Esophagus (tissue), 2 donors: ENCODE data around the gene CCL7. TPM values are rescaled to one million over a fixed set of nuclear protein-coding genes. Genes with fewer than 3 reads are reported as not detected.

Experiments used
- H3K27ac ChIP-seq, 2 donors: one replicate each; pipeline ENCODE4 v1.5.1; 2013; ENCODE audit warnings: low read depth in 2 of 2, mild to moderate bottlenecking in 2 of 2, inconsistent platforms in 1 of 2, low read length in 1 of 2, moderate library complexity in 1 of 2
- H3K27me3 ChIP-seq, 2 donors: one replicate each; pipeline ENCODE4 v1.6.1; 2013; ENCODE audit warnings: low read length in 2 of 2, control low read depth in 1 of 2, mild to moderate bottlenecking in 1 of 2; ENCODE audit not compliant: insufficient read depth in 2 of 2, control insufficient read depth in 1 of 2
- H3K36me3 ChIP-seq, 2 donors: one replicate each; pipeline ENCODE4 v1.6.1; 2013; ENCODE audit warnings: low read length in 1 of 2; ENCODE audit not compliant: control insufficient read depth in 2 of 2, insufficient read depth in 2 of 2
- H3K4me1 ChIP-seq, 2 donors: one replicate each; pipeline ENCODE4 v1.6.1; 2013; ENCODE audit warnings: low read length in 1 of 2; ENCODE audit not compliant: control insufficient read depth in 2 of 2, insufficient read depth in 2 of 2
- H3K4me3 ChIP-seq, 2 donors: one replicate each; pipeline ENCODE4 v1.5.1; 2013; ENCODE audit warnings: low read length in 2 of 2, mild to moderate bottlenecking in 2 of 2, low read depth in 1 of 2, moderate library complexity in 1 of 2
- H3K9me3 ChIP-seq, 2 donors: one replicate each; pipeline ENCODE4 v1.6.1; 2013; ENCODE audit warnings: mild to moderate bottlenecking in 2 of 2, low read depth in 1 of 2, low read length in 1 of 2, moderate library complexity in 1 of 2; ENCODE audit not compliant: control insufficient read depth in 2 of 2, insufficient read depth in 1 of 2
- WGBS, 2 donors: extraction: QIAGEN DNeasy Blood & Tissue Kit; methylation state at CpG; one replicate each; pipeline ENCODE4 v1.1.7; 2013; 5-methylcytosine and 5-hydroxymethylcytosine counted together
- polyA plus RNA-seq, 2 donors: library from polyadenylated mRNA; stranded (reverse); fragments of 200-250 nt; gene quantifications; one replicate each; pipeline ENCODE4 v1.2.3, GENCODE V29; 2013
- donor health status: healthy with polysubstance abuse.
- donor health status: Bipolar disorder and iron deficiency.

The CCL7 gene
- polyA plus RNA-seq, 2 donors = not detected

GRCh38 chr17:34261568-34262337, 8.3 kb upstream of the CCL7 start:
- 84 to 88% methylated on average over 5 of the region's 5 CpGs for WGBS, 2 donors
- Histone ChIP-seq H3K27ac (no peak overlapping the region), H3K9me3 (no peaks in the 10 kb centered on the region), H3K4me1 (peaks cover 0 to 3% of the 10 kb centered on the region in 2 donors), H3K36me3 (peaks cover 0 to 3% of the 10 kb centered on the region in 2 donors), H3K4me3 (no peak overlapping the region), H3K27me3 (no peaks in the 10 kb centered on the region)

DNA sequence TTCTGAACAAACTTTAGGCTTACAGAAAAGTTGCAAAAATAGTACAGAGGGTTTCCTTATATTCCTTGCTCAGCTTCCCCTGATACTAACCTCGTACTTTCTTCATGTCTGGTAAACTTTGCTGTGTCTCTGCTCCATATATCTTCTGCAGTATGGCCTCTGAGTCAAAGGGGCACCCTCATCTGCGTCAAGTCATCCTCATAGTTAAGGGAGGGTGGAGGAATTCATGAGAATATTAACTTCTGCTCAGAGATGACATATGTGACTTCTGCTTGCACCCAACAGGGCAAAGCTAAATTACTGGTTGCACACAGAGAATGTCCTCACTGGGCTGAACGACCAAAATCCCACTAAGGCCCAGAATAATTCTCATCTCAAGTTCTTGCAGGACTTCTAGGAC, 4.3 kb upstream of the CCL7 start:
- Histone ChIP-seq H3K9me3 (no peaks in the 10 kb centered on the region), H3K27ac (no peak overlapping the region), H3K36me3 (no peaks in the 10 kb centered on the region), H3K27me3 (no peaks in the 10 kb centered on the region), H3K4me3 (no peak overlapping the region), H3K4me1 (peaks cover 0 to 3% of the 10 kb centered on the region in 2 donors)
- WGBS, 2 donors = 43 to 53% methylated on average over 3 of the region's 3 CpGs

- Histone ChIP-seq H3K27ac (no peak overlapping the region), H3K36me3 (no peaks in the 10 kb centered on the region), H3K4me1 (no peaks in the 10 kb centered on the region), H3K27me3 (no peaks in the 10 kb centered on the region), H3K9me3 (no peaks in the 10 kb centered on the region), H3K4me3 (no peak overlapping the region)
- 0 to 18% methylated on average over 1 of the region's 1 CpG for WGBS, 2 donors
Measured at GRCh38 chr17:34275881-34276280, 5.9 kb downstream of the CCL7 start.

DNA sequence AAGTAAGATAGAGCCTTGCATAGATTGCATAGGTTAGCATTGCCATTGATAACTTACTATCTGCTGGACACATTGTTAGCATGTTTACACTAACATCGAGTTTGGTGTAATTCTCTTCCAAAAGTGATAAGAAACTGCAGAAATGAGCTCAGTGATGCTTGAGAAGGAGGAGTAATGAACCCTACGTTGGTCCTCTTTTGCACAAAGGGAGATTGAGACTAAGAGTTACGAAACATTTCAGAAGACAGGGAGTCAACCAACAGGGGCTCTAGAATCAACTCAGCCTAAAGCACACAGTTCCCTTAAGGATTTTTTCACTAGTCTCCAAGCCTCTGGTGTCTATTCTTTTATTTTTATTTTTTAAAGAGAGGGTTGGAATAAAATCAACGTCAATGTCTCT, 6.8 kb downstream of the CCL7 start:
- H3K9me3 ChIP-seq = no peaks in the 10 kb centered on the region
- H3K36me3 ChIP-seq = no peaks in the 10 kb centered on the region
- no peak overlapping the region for H3K27ac ChIP-seq
- no peaks in the 10 kb centered on the region for H3K4me1 ChIP-seq
- WGBS, 2 donors = 62 to 69% methylated on average over 4 of the region's 4 CpGs
- H3K27me3 ChIP-seq = no peaks in the 10 kb centered on the region
- H3K4me3 ChIP-seq = no peak overlapping the region

GRCh38 chr17:34283571-34283970, 13.6 kb downstream of the CCL7 start:
- H3K4me3 ChIP-seq = no peak overlapping the region
- H3K27ac ChIP-seq = no peak overlapping the region
- H3K4me1 ChIP-seq = no peaks in the 10 kb centered on the region
- H3K36me3 ChIP-seq = no peaks in the 10 kb centered on the region
- no peaks in the 10 kb centered on the region for H3K27me3 ChIP-seq
- H3K9me3 ChIP-seq = no peaks in the 10 kb centered on the region
- 75 to 83% methylated on average over 6 of the region's 6 CpGs for WGBS, 2 donors

DNA sequence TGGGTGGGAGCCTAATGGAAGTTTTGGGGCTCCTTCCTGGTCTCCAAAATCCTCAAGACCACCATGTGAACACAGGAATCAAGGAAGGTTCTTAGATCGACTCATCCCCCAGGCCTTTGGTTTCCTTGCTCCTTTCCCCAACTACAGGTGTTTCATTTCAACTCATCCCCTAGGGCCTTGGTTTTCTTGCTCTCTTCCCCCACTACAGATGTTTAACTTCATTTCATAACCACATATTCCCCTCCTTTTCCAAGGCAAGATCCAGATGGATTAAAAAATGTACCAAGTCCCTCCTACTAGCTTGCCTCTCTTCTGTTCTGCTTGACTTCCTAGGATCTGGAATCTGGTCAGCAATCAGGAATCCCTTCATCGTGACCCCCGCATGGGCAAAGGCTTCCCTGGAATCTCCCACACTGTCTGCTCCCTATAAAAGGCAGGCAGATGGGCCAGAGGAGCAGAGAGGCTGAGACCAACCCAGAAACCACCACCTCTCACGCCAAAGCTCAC, 15.3 kb downstream of the CCL7 start, which contains the start of gene CCL11:
CCL11 (plus strand) TSS at position 457 of the 507 bp plus-strand sequence. CDS start 67 bp downstream, outside the sequence.
- 68 to 81% methylated on average over 4 of the region's 4 CpGs for WGBS, 2 donors
- no peak within 1 kb of the TSS for H3K27ac ChIP-seq

DNA sequence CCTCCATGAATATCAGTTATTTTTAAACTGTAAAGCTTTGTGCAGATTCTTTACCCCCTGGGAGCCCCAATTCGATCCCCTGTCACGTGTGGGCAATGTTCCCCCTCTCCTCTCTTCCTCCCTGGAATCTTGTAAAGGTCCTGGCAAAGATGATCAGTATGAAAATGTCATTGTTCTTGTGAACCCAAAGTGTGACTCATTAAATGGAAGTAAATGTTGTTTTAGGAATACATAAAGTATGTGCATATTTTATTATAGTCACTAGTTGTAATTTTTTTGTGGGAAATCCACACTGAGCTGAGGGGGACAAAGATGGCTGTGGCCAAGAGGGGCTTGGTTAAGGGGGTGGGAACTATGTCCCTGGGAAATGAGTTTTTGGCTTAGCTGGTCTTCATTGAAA, 17.9 kb downstream of the CCL7 start:
- Histone ChIP-seq H3K27ac (no peak overlapping the region), H3K36me3 (no peaks in the 10 kb centered on the region), H3K27me3 (no peaks in the 10 kb centered on the region), H3K4me1 (no peaks in the 10 kb centered on the region), H3K9me3 (no peaks in the 10 kb centered on the region), H3K4me3 (no peak overlapping the region)
- 19 to 59% methylated on average over 2 of the region's 2 CpGs for WGBS, 2 donors

More for the DNA sequence above, 15.3 kb downstream of the CCL7 start, which contains the start of gene CCL11:
- no peaks in the 10 kb centered on the region for H3K9me3 ChIP-seq
- H3K4me3 ChIP-seq = no peak within 1 kb of the TSS
- H3K27me3 ChIP-seq = no peaks in the 10 kb centered on the region
- H3K36me3 ChIP-seq = no peaks in the 10 kb centered on the region
- no peaks in the 10 kb centered on the region for H3K4me1 ChIP-seq

GRCh38 chr17:34290586-34290985, 20.6 kb downstream of the CCL7 start:
- 66% methylated on average over 4 of the region's 4 CpGs for WGBS, 2 donors
- Histone ChIP-seq H3K27ac (no peak overlapping the region), H3K27me3 (no peaks in the 10 kb centered on the region)

DNA sequence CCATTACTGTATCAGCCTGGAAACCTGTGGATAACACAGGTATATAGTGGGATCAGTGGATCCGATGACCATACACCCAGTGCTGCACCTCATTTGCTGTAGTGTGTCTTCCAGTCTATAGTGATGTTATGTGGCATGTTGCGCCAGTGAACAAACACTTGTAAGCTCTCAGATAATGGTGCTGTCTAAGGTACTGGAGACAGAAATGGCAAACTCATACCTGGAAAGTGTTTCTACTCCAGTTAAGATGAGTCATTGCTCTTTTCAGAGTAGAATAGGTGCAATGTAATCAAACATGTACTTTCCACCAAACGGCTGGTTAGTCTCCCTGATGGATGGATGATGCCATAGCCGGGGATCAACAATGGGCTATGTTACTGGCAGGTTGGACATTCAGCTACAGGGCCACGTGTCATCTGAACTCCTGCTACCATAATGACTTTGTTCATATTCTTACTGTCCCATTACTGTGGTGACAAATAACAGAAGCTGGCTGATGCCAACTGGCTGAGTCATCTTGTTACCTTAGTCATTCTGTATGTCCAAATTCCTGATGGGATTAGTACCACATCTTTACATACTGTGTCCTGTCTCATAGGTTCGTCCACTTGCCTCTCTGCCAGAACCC, 21.8 kb downstream of the CCL7 start:
- Histone ChIP-seq H3K36me3 (no peaks in the 10 kb centered on the region), H3K27me3 (no peaks in the 10 kb centered on the region), H3K4me3 (no peak overlapping the region), H3K9me3 (no peaks in the 10 kb centered on the region), H3K27ac (no peak overlapping the region), H3K4me1 (no peaks in the 10 kb centered on the region)
- 70 to 74% methylated on average over 6 of the region's 6 CpGs for WGBS, 2 donors

More at GRCh38 chr17:34290586-34290985, 20.6 kb downstream of the CCL7 start:
- Histone ChIP-seq H3K36me3 (no peaks in the 10 kb centered on the region), H3K9me3 (no peaks in the 10 kb centered on the region), H3K4me1 (no peaks in the 10 kb centered on the region), H3K4me3 (no peak overlapping the region)
